Effector memory CD8-positive, alpha-beta T cell (primary cell): Measurements from ENCODE around the gene MYO10.

Source experiments
- ATAC-seq: fragments of 150-1000 bp; cut with Tn5 transposase; replicated peaks from 2 replicates; pipeline ENCODE4 v1.10.0; 2021; ENCODE audit warnings: mild to moderate bottlenecking, moderate library complexity
- DNase-seq, 3 experiments: peaks; one replicate each; pipeline ENCODE4 v3.0.0; 2021
- H3K27ac Mint-ChIP-seq, 2 donors: one replicate each; pipeline ENCODE4 v1.8.0; 2022; ENCODE audit warnings: mild to moderate bottlenecking in 2 of 2, mixed read lengths in 2 of 2, moderate library complexity in 2 of 2
- H3K27me3 Mint-ChIP-seq, 2 donors: one replicate each; pipeline ENCODE4 v1.8.0; 2022; ENCODE audit warnings: mixed read lengths in 2 of 2
- H3K36me3 Mint-ChIP-seq: one replicate; pipeline ENCODE4 v1.8.0; 2022; ENCODE audit warnings: mild to moderate bottlenecking, moderate library complexity, mixed read lengths; ENCODE audit not compliant: insufficient read depth
- H3K4me1 Mint-ChIP-seq, 2 donors: one replicate each; pipeline ENCODE4 v1.8.0; 2022; ENCODE audit warnings: low read depth in 2 of 2, mixed read lengths in 2 of 2
- H3K4me3 Mint-ChIP-seq, 2 donors: one replicate each; pipeline ENCODE4 v1.8.0; 2022; ENCODE audit warnings: mild to moderate bottlenecking in 2 of 2, mixed read lengths in 2 of 2, moderate library complexity in 2 of 2
- H3K9me3 Mint-ChIP-seq, 2 donors: one replicate each; pipeline ENCODE4 v1.8.0; 2022; ENCODE audit warnings: mixed read lengths in 2 of 2

MYO10 gene

DNA sequence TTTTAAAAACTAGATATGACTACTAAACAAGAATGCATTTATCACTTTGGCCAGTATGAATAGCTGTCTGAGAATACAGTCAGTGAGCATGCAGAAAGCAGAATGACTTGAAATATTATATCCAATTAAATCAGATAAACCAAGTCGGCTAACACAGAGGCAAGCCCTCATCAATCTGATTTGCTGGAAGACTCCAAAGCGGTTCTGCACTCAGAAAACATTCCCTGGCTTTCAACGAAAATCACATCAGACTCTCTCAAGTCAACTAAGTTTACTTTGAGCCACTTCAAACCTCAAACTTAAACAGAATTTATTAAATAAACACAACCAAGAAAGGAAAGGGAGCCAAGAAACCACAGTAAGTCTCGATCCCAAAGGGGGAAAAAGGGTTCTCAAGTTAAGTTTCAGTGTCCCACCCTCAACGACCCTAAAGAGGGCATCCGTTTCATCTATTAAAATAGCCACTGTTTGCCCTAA, 1.4 kb downstream of the MYO10 start:
- H3K4me1 Mint-ChIP-seq: peaks cover 0 to 5% of the 10 kb centered on the region in 2 donors
- H3K27ac Mint-ChIP-seq: no peak overlapping the region
- peaks cover 0 to 3% of the 10 kb centered on the region in 2 donors for H3K9me3 Mint-ChIP-seq
- H3K4me3 Mint-ChIP-seq: peak overlapping the region in 1 of 2 donors; percentile 29
- ATAC-seq: no peak
- DNase-seq: no peak
- H3K27me3 Mint-ChIP-seq: peaks cover 39 to 68% of the 10 kb centered on the region in 2 donors
- H3K36me3 Mint-ChIP-seq: no peaks in the 10 kb centered on the region

- ATAC-seq: no peak
These were observed 2.0 kb downstream of the MYO10 start for GRCh38 chr5:16934123-16934522.

DNA sequence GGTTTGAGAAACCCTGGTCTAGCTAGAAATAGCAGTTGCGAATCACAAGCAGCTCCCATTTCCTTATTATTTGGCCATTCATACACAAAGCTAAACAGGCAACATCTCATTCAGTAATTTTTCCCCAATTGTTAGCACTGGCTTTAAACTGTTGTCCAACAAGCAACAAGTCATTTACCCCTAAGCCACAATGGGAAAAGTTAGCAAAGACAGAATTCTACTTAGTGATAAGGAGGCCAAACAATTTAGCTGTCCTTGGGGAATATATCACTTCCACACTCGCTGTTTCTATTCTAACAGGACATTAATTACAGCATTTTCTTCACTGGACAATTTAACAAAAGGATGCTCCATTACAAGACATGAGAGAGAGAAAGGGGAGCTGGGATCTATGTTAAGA, 2.8 kb downstream of the MYO10 start:
- ATAC-seq (no peak), DNase-seq (no peak)
- Mint-ChIP-seq H3K27me3 (peaks cover 39 to 69% of the 10 kb centered on the region in 2 donors), H3K4me1 (peaks cover 0 to 5% of the 10 kb centered on the region in 2 donors), H3K4me3 (no peak overlapping the region), H3K27ac (no peak overlapping the region), H3K36me3 (no peaks in the 10 kb centered on the region), H3K9me3 (peaks cover 0 to 3% of the 10 kb centered on the region in 2 donors)

More at GRCh38 chr5:16934123-16934522, 2.0 kb downstream of the MYO10 start:
- Mint-ChIP-seq H3K27ac (no peak overlapping the region), H3K4me3 (no peak overlapping the region), H3K27me3 (peaks cover 39 to 69% of the 10 kb centered on the region in 2 donors), H3K36me3 (no peaks in the 10 kb centered on the region), H3K4me1 (peaks cover 0 to 5% of the 10 kb centered on the region in 2 donors), H3K9me3 (peaks cover 0 to 3% of the 10 kb centered on the region in 2 donors)
- DNase-seq: no peak

DNA sequence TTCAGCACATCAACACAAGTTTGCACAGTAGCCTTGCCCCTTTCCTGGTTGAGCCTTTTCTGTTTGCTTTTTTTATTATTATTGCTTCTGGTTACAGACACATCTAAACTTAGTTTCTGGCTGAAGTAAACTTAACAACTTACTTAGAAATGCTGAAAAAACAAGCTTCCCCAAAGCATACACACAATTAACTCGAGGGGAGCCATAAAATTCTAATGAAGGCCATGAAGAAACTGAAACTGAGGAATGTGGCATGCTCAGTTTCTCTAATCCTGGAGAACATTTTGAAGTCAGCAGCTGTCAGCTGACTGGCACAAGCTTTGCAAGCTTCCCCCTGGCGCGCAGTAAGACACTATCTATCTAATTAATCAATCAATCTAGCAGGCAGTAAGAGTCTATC, 3.7 kb downstream of the MYO10 start:
- ATAC-seq (no peak), DNase-seq (no peak)
- Mint-ChIP-seq H3K9me3 (peaks cover 0 to 3% of the 10 kb centered on the region in 2 donors), H3K4me1 (peaks cover 0 to 5% of the 10 kb centered on the region in 2 donors), H3K27me3 (peaks cover 37 to 63% of the 10 kb centered on the region in 2 donors), H3K27ac (no peak overlapping the region), H3K4me3 (no peak overlapping the region), H3K36me3 (no peaks in the 10 kb centered on the region)

- DNase-seq (no peak), ATAC-seq (no peak)
- peaks cover 0 to 3% of the 10 kb centered on the region in 2 donors for H3K9me3 Mint-ChIP-seq
- H3K4me3 Mint-ChIP-seq: no peak overlapping the region
- H3K4me1 Mint-ChIP-seq: peaks cover 0 to 3% of the 10 kb centered on the region in 2 donors
- peaks cover 28 to 54% of the 10 kb centered on the region in 2 donors for H3K27me3 Mint-ChIP-seq
- no peaks in the 10 kb centered on the region for H3K36me3 Mint-ChIP-seq
- no peak overlapping the region for H3K27ac Mint-ChIP-seq
These were observed 4.6 kb downstream of the MYO10 start for GRCh38 chr5:16931334-16932110.

- H3K4me1 Mint-ChIP-seq: peaks cover 0 to 2% of the 10 kb centered on the region in 2 donors
- ATAC-seq: no peak
- DNase-seq: no peak
- no peak overlapping the region for H3K27ac Mint-ChIP-seq
- H3K4me3 Mint-ChIP-seq: no peak overlapping the region
- H3K36me3 Mint-ChIP-seq: no peaks in the 10 kb centered on the region
- H3K9me3 Mint-ChIP-seq: peaks cover 0 to 3% of the 10 kb centered on the region in 2 donors
- peaks cover 25 to 49% of the 10 kb centered on the region in 2 donors for H3K27me3 Mint-ChIP-seq
These were observed 5.6 kb downstream of the MYO10 start for GRCh38 chr5:16930496-16930895.

GRCh38 chr5:16929831-16930230, 6.3 kb downstream of the MYO10 start:
- H3K4me1 Mint-ChIP-seq: peaks cover 0 to 2% of the 10 kb centered on the region in 2 donors
- H3K27ac Mint-ChIP-seq: no peak overlapping the region
- H3K9me3 Mint-ChIP-seq: peaks cover 0 to 3% of the 10 kb centered on the region in 2 donors
- H3K4me3 Mint-ChIP-seq: no peak overlapping the region
- H3K27me3 Mint-ChIP-seq: peaks cover 21 to 45% of the 10 kb centered on the region in 2 donors
- no peaks in the 10 kb centered on the region for H3K36me3 Mint-ChIP-seq
- DNase-seq (no peak), ATAC-seq (no peak)

DNA sequence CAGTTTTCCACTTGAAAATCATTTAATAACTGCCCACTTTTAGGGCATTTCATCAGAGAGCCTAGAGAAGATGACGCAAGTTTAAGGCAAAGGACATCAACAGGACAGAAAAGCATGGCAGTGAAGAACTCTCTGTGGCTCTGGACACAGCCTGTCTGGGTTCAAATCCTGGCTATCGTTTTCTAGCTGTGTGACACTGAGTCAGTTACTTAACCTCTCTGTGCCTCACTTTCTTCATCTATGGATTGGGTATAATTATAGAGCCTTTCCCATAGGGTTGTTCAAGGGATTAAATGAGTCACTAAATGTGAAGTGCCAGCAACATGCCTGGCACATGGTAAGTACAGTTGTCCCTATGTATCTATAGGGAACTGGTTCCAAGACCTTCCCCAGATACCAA, 6.7 kb downstream of the MYO10 start:
- H3K36me3 Mint-ChIP-seq: no peaks in the 10 kb centered on the region
- no peak for ATAC-seq
- no peak for DNase-seq
- H3K4me3 Mint-ChIP-seq: no peak overlapping the region
- H3K4me1 Mint-ChIP-seq: peaks cover 0 to 2% of the 10 kb centered on the region in 2 donors
- peaks cover 17 to 40% of the 10 kb centered on the region in 2 donors for H3K27me3 Mint-ChIP-seq
- no peak overlapping the region for H3K27ac Mint-ChIP-seq
- H3K9me3 Mint-ChIP-seq: peaks cover 0 to 3% of the 10 kb centered on the region in 2 donors

GRCh38 chr5:16927613-16928012, 8.5 kb downstream of the MYO10 start:
- no peaks in the 10 kb centered on the region for H3K36me3 Mint-ChIP-seq
- no peak overlapping the region for H3K4me3 Mint-ChIP-seq
- H3K27me3 Mint-ChIP-seq: peaks cover 7 to 23% of the 10 kb centered on the region in 2 donors
- DNase-seq (no peak), ATAC-seq (no peak)
- no peaks in the 10 kb centered on the region for H3K4me1 Mint-ChIP-seq
- H3K9me3 Mint-ChIP-seq: peaks cover under 1 to 3% of the 10 kb centered on the region in 2 donors
- H3K27ac Mint-ChIP-seq: no peak overlapping the region

DNA sequence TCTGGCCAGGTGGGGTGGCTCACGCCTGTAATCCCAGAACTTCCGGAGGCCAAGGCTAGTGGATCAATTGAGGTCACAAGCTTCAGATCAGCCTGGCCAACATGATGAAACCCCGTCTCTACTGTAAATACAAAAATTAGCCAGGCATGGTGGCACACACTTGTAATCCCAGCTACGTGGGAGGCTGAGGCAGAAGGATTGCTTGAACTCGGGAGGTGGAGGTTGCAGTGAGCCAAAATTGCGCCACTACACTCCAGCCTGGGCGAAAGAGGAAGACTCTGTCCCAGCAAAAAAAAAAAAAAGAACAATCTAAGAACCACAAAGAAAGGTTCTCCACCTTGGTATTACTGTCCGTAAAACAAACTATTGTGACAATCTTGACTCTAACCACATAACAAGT, 9.7 kb downstream of the MYO10 start:
- Mint-ChIP-seq H3K4me1 (no peaks in the 10 kb centered on the region), H3K27ac (no peak overlapping the region), H3K36me3 (no peaks in the 10 kb centered on the region), H3K9me3 (peaks cover 3 to 6% of the 10 kb centered on the region in 2 donors), H3K4me3 (no peak overlapping the region), H3K27me3 (peaks cover 0 to 11% of the 10 kb centered on the region in 2 donors)
- DNase-seq: no peak
- ATAC-seq: no peak

- no peak for DNase-seq
- H3K36me3 Mint-ChIP-seq: no peaks in the 10 kb centered on the region
- H3K27ac Mint-ChIP-seq: no peak overlapping the region
- no peaks in the 10 kb centered on the region for H3K4me1 Mint-ChIP-seq
- H3K27me3 Mint-ChIP-seq: no peaks in the 10 kb centered on the region
- no peak overlapping the region for H3K4me3 Mint-ChIP-seq
- no peak for ATAC-seq
- H3K9me3 Mint-ChIP-seq: peaks cover 2 to 6% of the 10 kb centered on the region in 2 donors
These were observed 11.9 kb downstream of the MYO10 start for GRCh38 chr5:16924206-16924605.

DNA sequence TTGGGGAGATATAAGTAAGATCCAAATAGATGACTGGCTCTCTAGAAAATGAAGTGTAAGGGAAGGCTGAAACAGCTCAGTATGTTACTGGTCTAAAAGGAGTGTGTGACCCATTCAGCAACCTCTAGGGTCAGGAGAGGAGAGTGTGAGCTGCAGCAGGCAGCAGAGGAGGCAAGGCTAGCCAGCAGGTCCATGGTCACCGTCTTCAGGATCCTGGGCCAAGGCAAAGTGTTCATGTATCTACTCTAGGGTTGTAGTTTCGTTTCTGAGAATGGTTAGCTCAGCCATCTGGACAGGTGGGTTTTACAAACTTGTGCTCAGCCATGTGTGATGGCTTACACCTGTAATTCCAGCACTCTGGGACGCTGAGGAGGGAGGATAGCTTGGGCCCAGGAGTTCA, 13.7 kb downstream of the MYO10 start:
- Mint-ChIP-seq H3K27me3 (no peaks in the 10 kb centered on the region), H3K27ac (no peak overlapping the region), H3K36me3 (no peaks in the 10 kb centered on the region), H3K9me3 (peaks cover 2 to 6% of the 10 kb centered on the region in 2 donors), H3K4me3 (no peak overlapping the region), H3K4me1 (no peaks in the 10 kb centered on the region)
- ATAC-seq (no peak), DNase-seq (no peak)

DNA sequence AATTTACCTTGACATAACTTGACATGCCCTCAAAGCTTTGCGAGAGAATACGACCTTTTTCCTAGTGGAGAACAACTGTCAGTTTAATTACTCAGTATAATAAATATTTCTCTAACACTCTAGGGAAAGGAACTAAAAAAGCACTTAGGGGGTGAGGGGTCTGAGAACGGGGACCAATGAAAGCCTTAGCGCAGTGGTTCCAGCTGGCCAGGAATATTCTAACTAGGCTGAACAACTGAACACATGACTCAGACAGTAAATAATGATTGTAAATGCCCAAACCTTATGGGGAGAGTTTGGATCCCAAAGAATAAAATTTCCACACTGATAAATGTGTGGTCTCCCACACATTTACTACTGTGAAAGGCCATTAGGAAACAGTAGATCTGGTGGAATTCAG, 14.9 kb downstream of the MYO10 start:
- Mint-ChIP-seq H3K36me3 (no peaks in the 10 kb centered on the region), H3K27me3 (no peaks in the 10 kb centered on the region), H3K27ac (no peak overlapping the region), H3K4me3 (no peak overlapping the region), H3K4me1 (no peaks in the 10 kb centered on the region), H3K9me3 (peaks cover 2 to 6% of the 10 kb centered on the region in 2 donors)
- no peak for DNase-seq
- no peak for ATAC-seq
